Neural progenitor cell (in vitro differentiated cells): ENCODE results near the gene GATC. TPM values are rescaled to one million over a fixed set of nuclear protein-coding genes. Genes with fewer than 3 reads are reported as not detected.

Source experiments
- DNase-seq: peaks from one replicate; pipeline ENCODE4 v3.0.0-alpha.2; 2016; ENCODE audit warnings: low spot score
- H2AFZ ChIP-seq: fragments of 200-600 bp; sonication (generic); replicated peaks from 2 replicates; pipeline ENCODE4 v1.6.1; 2016; ENCODE audit warnings: antibody characterized with exemption
- H3F3A ChIP-seq: fragments of 200-600 bp; sonication (generic); 2 replicates; pipeline ENCODE4 v1.6.1; 2016; ENCODE audit warnings: antibody characterized with exemption, low read depth
- H3K27ac ChIP-seq: fragments of 200-600 bp; sonication (generic); 2 replicates; pipeline ENCODE4 v1.5.1; 2016; ENCODE audit warnings: mild to moderate bottlenecking
- H3K27me3 ChIP-seq: fragments of 200-600 bp; sonication (generic); 2 replicates; pipeline ENCODE4 v1.6.1; 2016; ENCODE audit warnings: mild to moderate bottlenecking, moderate library complexity
- H3K36me3 ChIP-seq: fragments of 200-600 bp; sonication (generic); 2 replicates; pipeline ENCODE4 v1.5.1; 2016
- H3K4me1 ChIP-seq: fragments of 200-600 bp; sonication (generic); 2 replicates; pipeline ENCODE4 v1.6.1; 2016; ENCODE audit warnings: mixed run types
- H3K4me2 ChIP-seq: fragments of 200-600 bp; sonication (generic); 2 replicates; pipeline ENCODE4 v1.6.1; 2016
- H3K4me3 ChIP-seq: fragments of 200-600 bp; sonication (generic); 2 replicates; pipeline ENCODE4 v1.5.1; 2016
- H3K79me2 ChIP-seq: fragments of 200-600 bp; sonication (generic); 2 replicates; pipeline ENCODE4 v1.6.1; 2016; ENCODE audit warnings: low read depth
- H3K9ac ChIP-seq: fragments of 200-600 bp; sonication (generic); 2 replicates; pipeline ENCODE4 v1.6.1; 2016
- H3K9me3 ChIP-seq: fragments of 200-600 bp; sonication (generic); 2 replicates; pipeline ENCODE4 v1.5.1; 2016; ENCODE audit warnings: low read depth
- H4K20me1 ChIP-seq: fragments of 200-600 bp; sonication (generic); 2 replicates; pipeline ENCODE4 v1.6.1; 2016; ENCODE audit warnings: low read depth
- H3K27ac Mint-ChIP-seq: 3 replicates; pipeline ENCODE4 v1.8.0; 2021; ENCODE audit warnings: mixed read lengths
- H3K27me3 Mint-ChIP-seq: 2 replicates; pipeline ENCODE4 v1.8.0; 2022; ENCODE audit warnings: low read depth, mild to moderate bottlenecking, inconsistent platforms, moderate library complexity, mixed read lengths; ENCODE audit not compliant: insufficient read depth
- H3K36me3 Mint-ChIP-seq: 3 replicates; pipeline ENCODE4 v1.8.0; 2021; ENCODE audit warnings: mixed read lengths
- H3K4me1 Mint-ChIP-seq: 3 replicates; pipeline ENCODE4 v1.8.0; 2021; ENCODE audit warnings: mixed read lengths
- H3K4me3 Mint-ChIP-seq: 3 replicates; pipeline ENCODE4 v1.8.0; 2021; ENCODE audit warnings: mild to moderate bottlenecking, moderate library complexity, mixed read lengths
- H3K9me3 Mint-ChIP-seq: 3 replicates; pipeline ENCODE4 v1.8.0; 2020; ENCODE audit warnings: mixed read lengths
- EZH2 ChIP-seq: fragments of 200-600 bp; sonication (generic); IDR thresholded peaks from 2 replicates; pipeline ENCODE4 v1.6.1; 2017; ENCODE audit warnings: antibody characterized with exemption, mild to moderate bottlenecking, moderate library complexity
- EZH2phosphoT487 ChIP-seq: fragments of 200-600 bp; sonication (generic); IDR thresholded peaks from 2 replicates; pipeline ENCODE4 v1.6.1; 2017; ENCODE audit warnings: antibody characterized with exemption
- total RNA-seq: library from RNA; depleted of rRNA; stranded (reverse); fragments of >200 nt; gene quantifications from 2 replicates; pipeline ENCODE4 v1.2.3, GENCODE V29; 2015; ENCODE audit warnings: low replicate concordance
- TF ChIP-seq, protein P1 (sequence below): fragments of 200-600 bp; sonication (generic); IDR thresholded peaks from 2 replicates; pipeline ENCODE4 v1.5.1; 2017; ENCODE audit warnings: antibody characterized with exemption, mild to moderate bottlenecking

Gene GATC
- total RNA-seq, 1 donor from 2014 or later, result 29.1 TPM

DNA sequence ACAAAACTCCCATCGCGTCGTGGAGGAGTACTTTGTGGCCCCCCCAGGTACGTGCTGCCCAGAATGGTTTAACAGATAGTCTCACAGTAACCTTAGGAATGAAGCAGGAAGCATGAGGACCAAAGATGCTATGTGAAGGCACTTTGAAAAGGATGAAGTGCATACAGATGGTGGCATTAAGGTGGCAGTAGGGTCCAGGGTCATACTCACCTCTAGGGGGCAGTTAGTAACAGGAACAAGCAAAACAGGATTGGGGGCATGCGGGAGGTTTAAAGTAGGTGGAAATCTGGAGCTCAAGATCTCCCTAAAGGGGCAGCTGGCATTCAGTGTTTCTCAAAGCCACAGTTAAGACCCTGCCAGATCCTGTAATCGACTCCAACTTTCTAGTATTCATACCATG is 10.9 kb downstream of the GATC start:
- Histone ChIP-seq H3K4me1 (no peaks in the 10 kb centered on the region), H3K4me2 (no peak overlapping the region), H3F3A (peaks cover 74% of the 10 kb centered on the region), H3K9ac (no peak overlapping the region), H3K9me3 (no peaks in the 10 kb centered on the region), H3K4me3 (no peak overlapping the region), H3K79me2 (peaks cover 6% of the 10 kb centered on the region), H2AFZ (no peak overlapping the region), H3K27me3 (no peaks in the 10 kb centered on the region), H3K27ac (no peak overlapping the region), H3K36me3 (peaks cover 8% of the 10 kb centered on the region), H4K20me1 (peaks cover 17% of the 10 kb centered on the region)
- no peak for TF ChIP-seq EZH2
- TF ChIP-seq EZH2phosphoT487, result no peak
- TF ChIP-seq, protein P1, sequence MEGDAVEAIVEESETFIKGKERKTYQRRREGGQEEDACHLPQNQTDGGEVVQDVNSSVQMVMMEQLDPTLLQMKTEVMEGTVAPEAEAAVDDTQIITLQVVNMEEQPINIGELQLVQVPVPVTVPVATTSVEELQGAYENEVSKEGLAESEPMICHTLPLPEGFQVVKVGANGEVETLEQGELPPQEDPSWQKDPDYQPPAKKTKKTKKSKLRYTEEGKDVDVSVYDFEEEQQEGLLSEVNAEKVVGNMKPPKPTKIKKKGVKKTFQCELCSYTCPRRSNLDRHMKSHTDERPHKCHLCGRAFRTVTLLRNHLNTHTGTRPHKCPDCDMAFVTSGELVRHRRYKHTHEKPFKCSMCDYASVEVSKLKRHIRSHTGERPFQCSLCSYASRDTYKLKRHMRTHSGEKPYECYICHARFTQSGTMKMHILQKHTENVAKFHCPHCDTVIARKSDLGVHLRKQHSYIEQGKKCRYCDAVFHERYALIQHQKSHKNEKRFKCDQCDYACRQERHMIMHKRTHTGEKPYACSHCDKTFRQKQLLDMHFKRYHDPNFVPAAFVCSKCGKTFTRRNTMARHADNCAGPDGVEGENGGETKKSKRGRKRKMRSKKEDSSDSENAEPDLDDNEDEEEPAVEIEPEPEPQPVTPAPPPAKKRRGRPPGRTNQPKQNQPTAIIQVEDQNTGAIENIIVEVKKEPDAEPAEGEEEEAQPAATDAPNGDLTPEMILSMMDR, result peak; percentile 51
- Mint-ChIP-seq H3K4me1 (no peaks in the 10 kb centered on the region), H3K27me3 (no peaks in the 10 kb centered on the region), H3K4me3 (no peak overlapping the region), H3K27ac (no peak overlapping the region), H3K36me3 (peaks cover 34% of the 10 kb centered on the region), H3K9me3 (no peaks in the 10 kb centered on the region)
- peak; percentile 44 for DNase-seq

- H3F3A ChIP-seq, result peaks cover 80% of the 10 kb centered on the region
- H3K27ac Mint-ChIP-seq, result no peak overlapping the region
- H3K27me3 ChIP-seq, result no peaks in the 10 kb centered on the region
- no peaks in the 10 kb centered on the region for H3K9me3 ChIP-seq
- H3K9me3 Mint-ChIP-seq, result no peaks in the 10 kb centered on the region
- H3K36me3 Mint-ChIP-seq, result peaks cover 44% of the 10 kb centered on the region
- H3K4me3 ChIP-seq, result no peak overlapping the region
- peaks cover 21% of the 10 kb centered on the region for H3K36me3 ChIP-seq
- H3K4me1 Mint-ChIP-seq, result no peaks in the 10 kb centered on the region
- no peaks in the 10 kb centered on the region for H3K4me1 ChIP-seq
- H3K4me3 Mint-ChIP-seq, result no peak overlapping the region
- no peak overlapping the region for H3K4me2 ChIP-seq
- H3K27ac ChIP-seq, result no peak overlapping the region
- peaks cover 22% of the 10 kb centered on the region for H3K79me2 ChIP-seq
- H4K20me1 ChIP-seq, result peaks cover 38% of the 10 kb centered on the region
- TF ChIP-seq EZH2phosphoT487 (no peak), EZH2 (no peak)
- no peak overlapping the region for H2AFZ ChIP-seq
- no peak overlapping the region for H3K9ac ChIP-seq
- peaks cover 2% of the 10 kb centered on the region for H3K27me3 Mint-ChIP-seq
- no peak for DNase-seq
Measured at GRCh38 chr12:120460157-120460556, 13.9 kb downstream of the GATC start.

- H3F3A ChIP-seq, result peaks cover 73% of the 10 kb centered on the region
- TF ChIP-seq EZH2phosphoT487 (no peak), EZH2 (no peak)
- TF ChIP-seq, protein P1, result no peak
- H3K79me2 ChIP-seq, result peaks cover 42% of the 10 kb centered on the region
- H3K9me3 ChIP-seq, result no peaks in the 10 kb centered on the region
- peaks cover 21% of the 10 kb centered on the region for H3K36me3 ChIP-seq
- Mint-ChIP-seq H3K27ac (no peak overlapping the region), H3K4me1 (peaks cover 12% of the 10 kb centered on the region), H3K4me3 (no peak overlapping the region), H3K9me3 (no peaks in the 10 kb centered on the region), H3K36me3 (peaks cover 40% of the 10 kb centered on the region), H3K27me3 (peaks cover 2% of the 10 kb centered on the region)
- H3K4me3 ChIP-seq, result no peak overlapping the region
- no peaks in the 10 kb centered on the region for H3K27me3 ChIP-seq
- H2AFZ ChIP-seq, result no peak overlapping the region
- H3K4me1 ChIP-seq, result no peaks in the 10 kb centered on the region
- H4K20me1 ChIP-seq, result peaks cover 50% of the 10 kb centered on the region
- no peak overlapping the region for H3K9ac ChIP-seq
- H3K4me2 ChIP-seq, result no peak overlapping the region
- no peak for DNase-seq
- H3K27ac ChIP-seq, result no peak overlapping the region
Measured at GRCh38 chr12:120462099-120462640, 15.9 kb downstream of the GATC start.

- H3K4me1 Mint-ChIP-seq, result peaks cover 22% of the 10 kb centered on the region
- TF ChIP-seq, protein P1, result no peak
- TF ChIP-seq EZH2 (no peak), EZH2phosphoT487 (no peak)
- no peak overlapping the region for H3K4me3 ChIP-seq
- H3K27ac Mint-ChIP-seq, result no peak overlapping the region
- H3K4me3 Mint-ChIP-seq, result no peak overlapping the region
- H3K79me2 ChIP-seq, result peaks cover 57% of the 10 kb centered on the region
- H4K20me1 ChIP-seq, result peaks cover 65% of the 10 kb centered on the region
- H3K36me3 ChIP-seq, result peaks cover 21% of the 10 kb centered on the region
- no peaks in the 10 kb centered on the region for H3K4me1 ChIP-seq
- H3K9me3 Mint-ChIP-seq, result no peaks in the 10 kb centered on the region
- no peaks in the 10 kb centered on the region for H3K9me3 ChIP-seq
- no peak for DNase-seq
- peaks cover 2% of the 10 kb centered on the region for H3K27me3 Mint-ChIP-seq
- no peak overlapping the region for H2AFZ ChIP-seq
- H3F3A ChIP-seq, result peaks cover 66% of the 10 kb centered on the region
- peaks cover 39% of the 10 kb centered on the region for H3K36me3 Mint-ChIP-seq
- H3K27me3 ChIP-seq, result no peaks in the 10 kb centered on the region
- no peak overlapping the region for H3K9ac ChIP-seq
- H3K27ac ChIP-seq, result no peak overlapping the region
- no peak overlapping the region for H3K4me2 ChIP-seq
Measured at GRCh38 chr12:120463712-120464111, 17.5 kb downstream of the GATC start.
